OCI-LY1 (cell line): Measurements from ENCODE around the gene SEC14L3.

Experiments used
- H2AFZ ChIP-seq: fragments of 200-600 bp; sonication (generic), shearing (Covaris generic); 2 replicates; pipeline ENCODE4 v1.6.0; 2014; ENCODE audit warnings: antibody characterized with exemption, mild to moderate bottlenecking, low read length
- H3F3A ChIP-seq: fragments of 200-600 bp; sonication (generic), shearing (Covaris generic); 2 replicates; pipeline ENCODE4 v1.6.0; 2014; ENCODE audit warnings: mild to moderate bottlenecking, antibody characterized with exemption, low read length, moderate library complexity; ENCODE audit not compliant: insufficient read depth
- H3K27ac ChIP-seq: fragments of 200-600 bp; sonication (generic); 2 replicates; pipeline ENCODE4 v1.5.1; 2014; ENCODE audit warnings: low read length, mixed run types, mild to moderate bottlenecking, low read depth; ENCODE audit not compliant: poor library complexity, severe bottlenecking
- H3K27me3 ChIP-seq: fragments of 200-600 bp; sonication (generic); 2 replicates; pipeline ENCODE4 v1.6.0; 2014; ENCODE audit warnings: antibody characterized with exemption, mild to moderate bottlenecking, low read length, moderate library complexity; ENCODE audit not compliant: insufficient read depth
- H3K36me3 ChIP-seq: fragments of 200-600 bp; sonication (generic); 2 replicates; pipeline ENCODE4 v1.6.1; 2014; ENCODE audit warnings: mild to moderate bottlenecking, antibody characterized with exemption, low read length, moderate library complexity, mixed read lengths; ENCODE audit not compliant: insufficient read depth
- H3K4me1 ChIP-seq: fragments of 200-600 bp; sonication (generic); 2 replicates; pipeline ENCODE4 v1.5.1; 2014; ENCODE audit warnings: mild to moderate bottlenecking, low read length, moderate library complexity; ENCODE audit not compliant: insufficient read depth, severe bottlenecking
- H3K4me2 ChIP-seq: fragments of 200-600 bp; sonication (generic), shearing (Covaris generic); 2 replicates; pipeline ENCODE4 v1.6.1; 2014; ENCODE audit warnings: low read length
- H3K4me3 ChIP-seq: fragments of 200-600 bp; sonication (generic); 2 replicates; pipeline ENCODE4 v1.5.1; 2014; ENCODE audit warnings: low read length, low read depth, mild to moderate bottlenecking, mixed read lengths; ENCODE audit not compliant: poor library complexity, severe bottlenecking
- H3K79me2 ChIP-seq: fragments of 200-600 bp; shearing (Covaris generic); 2 replicates; pipeline ENCODE4 v1.6.1; 2016; ENCODE audit warnings: mixed run types, low read length, mixed read lengths; ENCODE audit not compliant: insufficient read depth
- H3K9ac ChIP-seq: fragments of 200-600 bp; sonication (generic), shearing (Covaris generic); 2 replicates; pipeline ENCODE4 v1.6.1; 2014; ENCODE audit warnings: mild to moderate bottlenecking, low read length, mixed read lengths
- H3K9me2 ChIP-seq: fragments of 200-600 bp; sonication (generic), shearing (Covaris generic); 2 replicates; pipeline ENCODE4 v1.6.1; 2014; ENCODE audit warnings: low read depth, mild to moderate bottlenecking, low read length, mixed read lengths
- H3K9me3 ChIP-seq: fragments of 200-600 bp; shearing (Covaris generic); 2 replicates; pipeline ENCODE4 v1.6.1; 2014; ENCODE audit warnings: low read length, mixed read lengths
- H4K20me1 ChIP-seq: fragments of 200-600 bp; sonication (generic), shearing (Covaris generic); 2 replicates; pipeline ENCODE4 v1.6.0; 2016; ENCODE audit warnings: mild to moderate bottlenecking, low read length; ENCODE audit not compliant: insufficient read depth
- CTCF ChIP-seq: fragments of 200-600 bp; sonication (generic), shearing (Covaris generic); IDR thresholded peaks from 2 replicates; pipeline ENCODE4 v1.5.1; 2017; ENCODE audit warnings: mild to moderate bottlenecking, antibody characterized with exemption, low read length, moderate library complexity, mixed read lengths
- EZH2 ChIP-seq: fragments of 200-600 bp; sonication (generic), shearing (Covaris generic); IDR thresholded peaks from 2 replicates; pipeline ENCODE4 v1.8.0; 2017; ENCODE audit warnings: borderline replicate concordance, mixed run types, mild to moderate bottlenecking, antibody characterized with exemption, low read length, moderate library complexity, mixed read lengths

Gene SEC14L3

GRCh38 chr22:30423959-30424533 lies 47.8 kb downstream of the SEC14L3 start:
- Histone ChIP-seq H3K4me3 (peak overlapping the region; percentile 81), H3K79me2 (no peaks in the 10 kb centered on the region), H3F3A (no peaks in the 10 kb centered on the region), H3K36me3 (peaks cover 30% of the 10 kb centered on the region), H3K27me3 (no peaks in the 10 kb centered on the region), H3K9me3 (no peaks in the 10 kb centered on the region), H3K27ac (peak overlapping the region; percentile 67), H3K4me1 (peaks cover 43% of the 10 kb centered on the region), H3K9me2 (no peaks in the 10 kb centered on the region), H2AFZ (no peak overlapping the region), H3K4me2 (peak overlapping the region; percentile 83), H4K20me1 (no peaks in the 10 kb centered on the region), H3K9ac (peak overlapping the region; percentile 93)
- TF ChIP-seq CTCF (no peak), EZH2 (no peak)

GRCh38 chr22:30423301-30423958 lies 48.4 kb downstream of the SEC14L3 start:
- peaks cover 43% of the 10 kb centered on the region for H3K4me1 ChIP-seq

GRCh38 chr22:30422481-30423300 lies 49.1 kb downstream of the SEC14L3 start:
- Histone ChIP-seq H3F3A (no peaks in the 10 kb centered on the region), H3K79me2 (no peaks in the 10 kb centered on the region), H3K27ac (peak overlapping the region; percentile 67)

More at GRCh38 chr22:30423301-30423958, 48.4 kb downstream of the SEC14L3 start:
- Histone ChIP-seq H3K79me2 (no peaks in the 10 kb centered on the region), H3K27me3 (no peaks in the 10 kb centered on the region), H3K27ac (peak overlapping the region; percentile 67), H3K9me3 (no peaks in the 10 kb centered on the region), H3K9me2 (no peaks in the 10 kb centered on the region), H3F3A (no peaks in the 10 kb centered on the region), H3K4me3 (peak overlapping the region; percentile 81), H2AFZ (no peak overlapping the region), H3K4me2 (peak overlapping the region; percentile 83), H3K9ac (peak overlapping the region; percentile 93), H4K20me1 (no peaks in the 10 kb centered on the region), H3K36me3 (peaks cover 31% of the 10 kb centered on the region)
- TF ChIP-seq CTCF: no peak
- TF ChIP-seq EZH2: no peak

More at GRCh38 chr22:30422481-30423300, 49.1 kb downstream of the SEC14L3 start:
- Histone ChIP-seq H3K4me3 (peak overlapping the region; percentile 81), H3K27me3 (no peaks in the 10 kb centered on the region), H3K9me3 (no peaks in the 10 kb centered on the region), H3K9me2 (no peaks in the 10 kb centered on the region), H3K4me1 (peaks cover 43% of the 10 kb centered on the region), H3K36me3 (peaks cover 28% of the 10 kb centered on the region), H4K20me1 (no peaks in the 10 kb centered on the region), H3K9ac (peak overlapping the region; percentile 93), H3K4me2 (peak overlapping the region; percentile 83), H2AFZ (no peak overlapping the region)
- TF ChIP-seq CTCF: no peak
- TF ChIP-seq EZH2: no peak
